Omental fat pad (tissue), 4 donors: ENCODE data around the gene PRKCE. TPM values are rescaled to one million over a fixed set of nuclear protein-coding genes. Genes with fewer than 3 reads are reported as not detected.

Source experiments
- ATAC-seq: fragments of 150-250 bp; one replicate; pipeline ENCODE4 v1.9.1; 2016; ENCODE audit warnings: mild to moderate bottlenecking, moderate library complexity; ENCODE audit not compliant: low FRiP score
- DNase-seq: peaks from one replicate; pipeline ENCODE4 v3.0.0-alpha.2; 2019; ENCODE audit warnings: low spot score
- CTCF ChIP-seq, 3 donors: fragments of 450-650 bp; IDR thresholded peaks; one replicate each; pipeline ENCODE4 v1.5.1; 2016 to 2017; ENCODE audit warnings: antibody characterized with exemption in 3 of 3, mild to moderate bottlenecking in 3 of 3, moderate library complexity in 2 of 3
- total RNA-seq, 4 donors: library from RNA; depleted of rRNA; stranded (reverse); fragments of >200 nt; gene quantifications; one replicate each; pipeline ENCODE4 v1.1.0, GENCODE V29; 2016

The PRKCE gene
- total RNA-seq, 4 donors from 2014 or later, result 8.8 to 24.3 (median 14.0) TPM

- no peak for ATAC-seq
- no peak for DNase-seq
- TF ChIP-seq CTCF (IDR thresholded peaks at IDR 0.05), result no peak
Measured at GRCh38 chr2:46170026-46170425, 518.6 kb downstream of the PRKCE start.

- ATAC-seq (no peak), DNase-seq (no peak)
- no peak for TF ChIP-seq CTCF (IDR thresholded peaks at IDR 0.05)
Measured at GRCh38 chr2:46170611-46171350, 519.3 kb downstream of the PRKCE start.

GRCh38 chr2:46171411-46171953 is 520.0 kb downstream of the PRKCE start:
- DNase-seq (no peak), ATAC-seq (no peak)
- no peak for TF ChIP-seq CTCF (IDR thresholded peaks at IDR 0.05)

GRCh38 chr2:46171996-46172546 is 520.6 kb downstream of the PRKCE start:
- ATAC-seq (no peak), DNase-seq (no peak)
- no peak for TF ChIP-seq CTCF (IDR thresholded peaks at IDR 0.05)

- ATAC-seq, result no peak
- DNase-seq, result no peak
- no peak for TF ChIP-seq CTCF (IDR thresholded peaks at IDR 0.05)
Measured at GRCh38 chr2:46173030-46173429, 521.6 kb downstream of the PRKCE start.

- DNase-seq (no peak), ATAC-seq (no peak)
- TF ChIP-seq CTCF (IDR thresholded peaks at IDR 0.05), result no peak
Measured at GRCh38 chr2:46173636-46174250, 522.3 kb downstream of the PRKCE start.
